KOPT-K1 (cell line): ENCODE measurements around the gene SPTSSB.

Experiments used
- H3K27ac ChIP-seq: fragments of 200-600 bp; sonication (generic); 2 replicates; pipeline ENCODE4 v1.5.1; 2016; ENCODE audit warnings: antibody characterized with exemption, mild to moderate bottlenecking, low read depth, low read length; ENCODE audit not compliant: poor library complexity, severe bottlenecking
- H3K36me3 ChIP-seq: fragments of 200-600 bp; sonication (generic); 2 replicates; pipeline ENCODE4 v1.5.1; 2017; ENCODE audit warnings: antibody characterized with exemption, mild to moderate bottlenecking, low read length, moderate library complexity; ENCODE audit not compliant: insufficient read depth
- H3K9me3 ChIP-seq: fragments of 200-600 bp; sonication (generic); 2 replicates; pipeline ENCODE4 v1.5.1; 2017; ENCODE audit warnings: antibody characterized with exemption, low read length, mild to moderate bottlenecking; ENCODE audit not compliant: insufficient read depth, poor library complexity, severe bottlenecking

Gene SPTSSB, protein sequence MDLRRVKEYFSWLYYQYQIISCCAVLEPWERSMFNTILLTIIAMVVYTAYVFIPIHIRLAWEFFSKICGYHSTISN

GRCh38 chr3:161371441-161372320 is at the start of gene SPTSSB:
SPTSSB (minus strand) TSS chr3:161371517; CDS start chr3:161346323, 25,194 bp downstream.
- Histone ChIP-seq H3K27ac (no peak within 1 kb of the TSS), H3K36me3 (no peaks in the 10 kb centered on the region), H3K9me3 (peaks cover 6% of the 10 kb centered on the region)

DNA sequence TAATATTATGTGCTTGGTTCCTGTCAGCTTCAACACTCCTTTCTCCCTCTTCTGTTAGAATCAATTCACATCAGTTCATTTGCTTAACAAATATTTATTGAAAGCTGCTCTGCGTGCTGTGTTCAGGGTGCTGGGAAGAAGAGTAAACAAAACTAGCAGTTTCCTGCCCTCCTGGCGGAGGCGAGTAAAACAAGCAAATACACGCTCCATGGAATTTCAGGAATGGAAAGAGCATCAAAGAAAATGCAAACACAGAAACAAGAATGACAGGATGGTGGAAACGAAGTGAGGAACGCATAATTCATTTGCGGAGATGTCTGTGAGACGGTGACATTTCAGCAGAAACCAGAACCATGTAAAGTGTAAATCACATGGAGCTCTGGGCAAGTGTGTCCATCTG is 49.4 kb upstream of the SPTSSB start:
- Histone ChIP-seq H3K9me3 (no peaks in the 10 kb centered on the region), H3K36me3 (no peaks in the 10 kb centered on the region), H3K27ac (no peak overlapping the region)

- Histone ChIP-seq H3K27ac (no peak overlapping the region), H3K9me3 (no peaks in the 10 kb centered on the region), H3K36me3 (no peaks in the 10 kb centered on the region)
These were observed 48.4 kb upstream of the SPTSSB start for GRCh38 chr3:161419555-161420333.

DNA sequence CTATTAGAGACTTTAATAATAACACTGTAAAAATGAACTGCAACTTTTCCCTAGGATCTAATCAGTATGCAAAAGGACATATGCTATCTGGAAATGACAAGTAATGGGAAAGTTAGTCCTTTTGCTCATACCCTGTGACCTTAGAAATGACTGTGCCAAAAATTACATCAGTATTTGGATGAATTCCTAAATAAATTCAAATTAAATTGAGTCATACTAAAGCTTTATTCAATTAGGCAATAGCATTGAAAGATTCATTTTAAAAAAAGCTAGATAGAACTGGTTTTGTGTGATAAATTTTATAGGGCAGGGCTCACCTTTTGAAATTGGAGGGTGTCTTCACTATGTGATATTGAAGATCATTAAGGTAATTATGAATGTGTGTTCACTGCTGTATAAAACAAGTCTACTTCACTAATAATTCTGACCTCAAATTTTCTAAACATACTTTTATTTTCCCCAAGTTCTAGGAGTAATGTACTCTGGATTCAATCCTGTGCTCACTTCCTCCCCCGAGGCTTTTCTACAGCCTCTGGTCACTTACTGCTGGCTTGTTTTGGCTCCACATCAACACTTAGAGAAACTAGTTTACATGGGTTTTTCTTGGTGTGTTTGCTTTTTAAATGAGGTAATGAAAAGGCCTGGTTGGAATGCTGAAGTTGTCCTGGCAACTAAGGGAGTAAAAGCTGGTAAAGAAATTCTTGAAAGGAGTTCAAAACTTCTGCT is 44.4 kb upstream of the SPTSSB start:
- Histone ChIP-seq H3K9me3 (no peaks in the 10 kb centered on the region), H3K27ac (no peak overlapping the region), H3K36me3 (no peaks in the 10 kb centered on the region)

DNA sequence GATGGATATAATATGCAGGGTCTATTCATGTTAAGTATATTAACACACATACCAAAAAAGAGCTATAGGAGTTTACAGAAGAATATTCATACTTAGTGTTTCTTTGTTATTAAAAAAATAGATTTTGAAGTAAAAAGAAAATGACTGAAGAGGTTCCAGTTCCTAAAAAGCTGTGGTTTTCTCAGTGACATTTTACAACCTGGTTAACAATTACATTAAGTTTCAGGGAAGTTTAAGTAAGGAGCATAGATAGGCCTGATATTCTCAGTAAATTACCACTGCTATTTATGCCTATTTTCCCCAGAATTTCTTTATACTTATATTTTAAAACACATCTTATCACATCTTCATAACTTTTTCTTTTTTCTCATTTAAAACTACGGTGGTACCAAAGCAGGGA is 43.6 kb upstream of the SPTSSB start:
- Histone ChIP-seq H3K9me3 (no peaks in the 10 kb centered on the region), H3K36me3 (no peaks in the 10 kb centered on the region), H3K27ac (no peak overlapping the region)

GRCh38 chr3:161413855-161414210 is 42.5 kb upstream of the SPTSSB start:
- H3K27ac ChIP-seq, result no peak overlapping the region
- no peaks in the 10 kb centered on the region for H3K36me3 ChIP-seq
- H3K9me3 ChIP-seq, result no peaks in the 10 kb centered on the region

DNA sequence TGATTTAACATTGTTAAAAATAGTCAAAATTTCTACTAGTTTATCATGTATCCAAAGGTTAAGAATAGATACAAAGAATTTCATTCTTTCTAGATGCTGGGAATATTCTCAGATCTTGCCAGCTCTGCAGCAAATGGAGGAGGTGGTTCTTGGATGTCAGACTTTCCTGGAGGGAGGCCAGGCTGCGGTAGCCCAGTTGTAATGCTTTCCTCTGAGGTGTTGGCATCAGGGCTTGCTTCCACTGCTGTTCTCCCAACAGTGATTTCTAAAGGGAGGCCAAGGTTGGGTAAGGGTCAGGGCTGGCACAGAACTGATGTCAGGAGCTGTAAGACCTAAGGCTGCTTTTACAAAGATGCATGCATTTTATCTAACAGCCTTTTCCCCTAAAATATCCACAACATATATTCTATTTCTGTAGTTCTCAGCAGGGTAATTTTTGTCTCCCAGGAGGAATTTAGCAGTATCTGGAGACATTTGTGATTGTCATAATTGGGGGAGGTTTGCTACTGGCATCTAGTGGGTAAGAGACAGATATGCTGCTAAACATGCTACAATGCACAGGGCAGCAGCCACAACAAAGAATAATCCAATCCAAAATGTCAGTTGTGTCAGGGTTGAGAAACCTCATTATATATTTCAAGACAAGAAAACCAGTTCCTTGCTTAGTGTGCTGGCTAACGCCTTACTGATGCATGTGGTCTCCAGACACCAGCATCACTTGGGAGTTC is 42.0 kb upstream of the SPTSSB start:
- Histone ChIP-seq H3K9me3 (no peaks in the 10 kb centered on the region), H3K36me3 (no peaks in the 10 kb centered on the region), H3K27ac (no peak overlapping the region)

DNA sequence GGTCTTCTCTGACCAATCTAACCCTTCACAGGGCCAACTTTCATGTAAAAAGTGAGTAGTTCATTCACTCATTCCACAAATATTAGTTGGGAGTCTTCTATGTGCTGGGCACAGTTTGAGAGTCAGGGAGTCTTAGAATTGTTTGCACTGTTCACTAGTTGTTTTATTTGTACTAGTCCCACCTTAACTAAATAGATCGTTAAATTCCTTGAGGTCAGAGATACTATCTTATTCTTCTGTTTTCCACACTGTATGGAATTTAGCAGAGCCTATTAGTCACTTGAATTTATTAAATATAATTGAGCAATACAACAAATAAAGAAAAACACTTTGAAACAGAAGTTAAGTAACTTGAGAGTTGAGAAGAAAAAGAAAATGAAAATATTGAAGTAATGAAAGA is 40.8 kb upstream of the SPTSSB start:
- no peak overlapping the region for H3K27ac ChIP-seq
- no peaks in the 10 kb centered on the region for H3K36me3 ChIP-seq
- H3K9me3 ChIP-seq, result no peaks in the 10 kb centered on the region

GRCh38 chr3:161409858-161410257 is 38.5 kb upstream of the SPTSSB start:
- Histone ChIP-seq H3K9me3 (no peaks in the 10 kb centered on the region), H3K27ac (no peak overlapping the region), H3K36me3 (no peaks in the 10 kb centered on the region)

DNA sequence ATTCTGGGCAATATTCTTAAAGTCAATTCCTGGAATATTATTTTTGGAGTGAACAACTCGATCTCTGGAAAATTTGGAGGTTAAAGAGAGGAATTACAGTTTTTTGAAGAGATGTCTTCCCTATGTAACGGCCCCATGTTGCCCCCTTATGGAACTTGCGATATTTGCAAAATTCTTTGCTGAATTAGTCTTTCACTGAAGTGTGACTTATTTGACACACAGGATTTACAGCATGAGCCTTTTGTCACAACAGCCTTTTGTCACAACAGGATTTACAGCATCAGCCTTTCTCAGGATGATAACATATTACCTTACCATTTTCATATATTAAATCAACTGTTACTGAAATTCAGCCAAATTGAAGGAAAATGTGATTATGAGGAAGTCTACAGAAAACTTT is 37.8 kb upstream of the SPTSSB start:
- Histone ChIP-seq H3K9me3 (no peaks in the 10 kb centered on the region), H3K36me3 (no peaks in the 10 kb centered on the region), H3K27ac (no peak overlapping the region)

GRCh38 chr3:161406594-161407555 is 35.6 kb upstream of the SPTSSB start:
- no peaks in the 10 kb centered on the region for H3K9me3 ChIP-seq
- no peak overlapping the region for H3K27ac ChIP-seq

GRCh38 chr3:161405836-161406235 is 34.5 kb upstream of the SPTSSB start:
- no peaks in the 10 kb centered on the region for H3K9me3 ChIP-seq
- H3K27ac ChIP-seq, result no peak overlapping the region
- no peaks in the 10 kb centered on the region for H3K36me3 ChIP-seq

More at GRCh38 chr3:161406594-161407555, 35.6 kb upstream of the SPTSSB start:
- no peaks in the 10 kb centered on the region for H3K36me3 ChIP-seq

GRCh38 chr3:161405087-161405486 is 33.8 kb upstream of the SPTSSB start:
- H3K27ac ChIP-seq, result no peak overlapping the region
- no peaks in the 10 kb centered on the region for H3K36me3 ChIP-seq
- H3K9me3 ChIP-seq, result no peaks in the 10 kb centered on the region

DNA sequence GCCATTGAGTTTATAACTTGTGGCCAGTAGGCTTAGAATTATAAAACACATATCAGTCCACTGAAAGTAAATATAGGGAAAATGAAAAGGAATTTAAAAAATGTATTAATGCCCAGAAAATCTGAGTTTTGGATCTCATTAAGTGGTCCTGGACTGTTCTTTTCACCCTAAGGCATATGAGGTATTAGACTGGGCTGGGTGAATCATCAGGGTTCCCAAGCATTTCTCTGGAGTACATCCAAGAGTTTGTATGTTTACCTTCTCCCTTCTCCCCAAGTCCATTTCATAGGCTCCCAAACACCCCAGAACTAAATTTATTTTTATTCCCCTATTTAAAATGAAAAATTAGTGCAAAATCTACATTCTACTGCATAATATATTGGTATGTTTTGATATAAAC is 31.9 kb upstream of the SPTSSB start:
- Histone ChIP-seq H3K36me3 (no peaks in the 10 kb centered on the region), H3K27ac (no peak overlapping the region), H3K9me3 (no peaks in the 10 kb centered on the region)
